Ishikawa (cell line): ENCODE data around the gene GATM.

Experiments used
- CEBPB ChIP-seq: IDR thresholded peaks from 2 replicates; pipeline ENCODE4 v1.6.1; 2012
- CREB1 ChIP-seq: IDR thresholded peaks from 2 replicates; pipeline ENCODE4 v1.6.1; 2012; ENCODE audit warnings: low read depth
- EGR1 ChIP-seq: IDR thresholded peaks from 2 replicates; pipeline ENCODE4 v1.6.1; 2012
- EP300 ChIP-seq: IDR thresholded peaks from 2 replicates; pipeline ENCODE4 v1.6.1; 2012; ENCODE audit warnings: borderline replicate concordance
- FOXM1 ChIP-seq: IDR thresholded peaks from 2 replicates; pipeline ENCODE4 v1.6.1; 2012; ENCODE audit warnings: low read depth, borderline replicate concordance
- MAX ChIP-seq: IDR thresholded peaks from 2 replicates; pipeline ENCODE4 v1.6.1; 2012
- NFIC ChIP-seq: IDR thresholded peaks from 2 replicates; pipeline ENCODE4 v1.6.1; 2012
- RAD21 ChIP-seq: IDR thresholded peaks from 2 replicates; pipeline ENCODE4 v1.6.1; 2012; ENCODE audit warnings: low read depth
- TAF1 ChIP-seq: IDR thresholded peaks from 2 replicates; pipeline ENCODE4 v1.6.1; 2012; ENCODE audit warnings: low read depth, mild to moderate bottlenecking
- TCF12 ChIP-seq: IDR thresholded peaks from 2 replicates; pipeline ENCODE4 v1.6.1; 2012; ENCODE audit warnings: low read depth
- TEAD4 ChIP-seq: IDR thresholded peaks from 2 replicates; pipeline ENCODE4 v1.6.1; 2012
- YY1 ChIP-seq: IDR thresholded peaks from 2 replicates; pipeline ENCODE4 v1.6.1; 2012; ENCODE audit warnings: low read depth
- ZBTB7A ChIP-seq: IDR thresholded peaks from 2 replicates; pipeline ENCODE4 v1.6.1; 2012; ENCODE audit warnings: low read depth
- TF ChIP-seq, protein P1 (sequence below): IDR thresholded peaks from 2 replicates; pipeline ENCODE4 v1.6.1; 2012; ENCODE audit warnings: low read depth, mild to moderate bottlenecking
- TF ChIP-seq, protein P2 (sequence below): IDR thresholded peaks from 2 replicates; pipeline ENCODE4 v1.6.1; 2012

Gene GATM

DNA sequence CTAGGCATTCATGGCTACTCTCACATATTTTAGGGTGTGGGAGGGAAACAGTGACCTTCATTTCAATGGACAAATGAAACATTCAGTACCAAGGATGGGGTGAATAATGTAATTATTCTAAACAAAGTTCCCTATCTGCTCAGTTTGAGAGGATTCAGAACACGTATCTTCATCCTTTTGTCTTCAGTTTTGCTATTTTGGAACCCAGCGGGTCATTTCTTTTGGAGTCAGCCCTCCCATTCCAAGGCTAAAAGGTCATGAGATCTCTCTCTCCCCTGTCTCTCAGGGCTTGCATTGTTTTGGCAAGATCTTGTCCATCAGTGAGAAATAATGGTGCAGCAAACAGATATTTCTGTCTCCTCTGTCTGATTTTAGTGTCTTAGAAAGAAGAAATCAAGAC, 16.3 kb upstream of the GATM start:
- TF ChIP-seq, protein P1, sequence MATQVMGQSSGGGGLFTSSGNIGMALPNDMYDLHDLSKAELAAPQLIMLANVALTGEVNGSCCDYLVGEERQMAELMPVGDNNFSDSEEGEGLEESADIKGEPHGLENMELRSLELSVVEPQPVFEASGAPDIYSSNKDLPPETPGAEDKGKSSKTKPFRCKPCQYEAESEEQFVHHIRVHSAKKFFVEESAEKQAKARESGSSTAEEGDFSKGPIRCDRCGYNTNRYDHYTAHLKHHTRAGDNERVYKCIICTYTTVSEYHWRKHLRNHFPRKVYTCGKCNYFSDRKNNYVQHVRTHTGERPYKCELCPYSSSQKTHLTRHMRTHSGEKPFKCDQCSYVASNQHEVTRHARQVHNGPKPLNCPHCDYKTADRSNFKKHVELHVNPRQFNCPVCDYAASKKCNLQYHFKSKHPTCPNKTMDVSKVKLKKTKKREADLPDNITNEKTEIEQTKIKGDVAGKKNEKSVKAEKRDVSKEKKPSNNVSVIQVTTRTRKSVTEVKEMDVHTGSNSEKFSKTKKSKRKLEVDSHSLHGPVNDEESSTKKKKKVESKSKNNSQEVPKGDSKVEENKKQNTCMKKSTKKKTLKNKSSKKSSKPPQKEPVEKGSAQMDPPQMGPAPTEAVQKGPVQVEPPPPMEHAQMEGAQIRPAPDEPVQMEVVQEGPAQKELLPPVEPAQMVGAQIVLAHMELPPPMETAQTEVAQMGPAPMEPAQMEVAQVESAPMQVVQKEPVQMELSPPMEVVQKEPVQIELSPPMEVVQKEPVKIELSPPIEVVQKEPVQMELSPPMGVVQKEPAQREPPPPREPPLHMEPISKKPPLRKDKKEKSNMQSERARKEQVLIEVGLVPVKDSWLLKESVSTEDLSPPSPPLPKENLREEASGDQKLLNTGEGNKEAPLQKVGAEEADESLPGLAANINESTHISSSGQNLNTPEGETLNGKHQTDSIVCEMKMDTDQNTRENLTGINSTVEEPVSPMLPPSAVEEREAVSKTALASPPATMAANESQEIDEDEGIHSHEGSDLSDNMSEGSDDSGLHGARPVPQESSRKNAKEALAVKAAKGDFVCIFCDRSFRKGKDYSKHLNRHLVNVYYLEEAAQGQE: no peak
- no peak for TF ChIP-seq NFIC
- no peak for TF ChIP-seq EGR1
- no peak for TF ChIP-seq ZBTB7A
- TF ChIP-seq TAF1: no peak

DNA sequence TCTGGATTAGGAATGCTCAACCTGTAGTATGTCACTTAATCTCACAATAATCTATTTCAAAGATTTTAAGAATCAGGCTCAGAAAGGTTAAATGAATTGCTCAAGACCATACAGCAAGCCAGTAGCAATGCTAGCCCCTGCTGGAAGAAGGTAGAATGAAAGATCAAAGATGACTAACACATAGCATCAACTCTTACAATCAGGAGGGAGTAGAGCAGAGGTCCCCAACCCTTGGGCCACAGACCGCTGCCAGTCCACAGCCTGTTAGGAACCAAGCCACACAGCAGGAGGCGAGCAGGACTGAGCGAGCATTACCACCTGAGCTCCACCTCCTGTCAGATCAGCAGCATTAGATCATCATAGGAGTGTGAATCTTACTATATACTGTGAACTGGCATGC, 15.5 kb upstream of the GATM start:
- TF ChIP-seq NFIC (no peak), ZBTB7A (no peak), CREB1 (no peak), EGR1 (no peak), RAD21 (no peak), MAX (no peak), TAF1 (no peak), TEAD4 (no peak), TCF12 (no peak), CEBPB (no peak), YY1 (no peak)
- TF ChIP-seq, protein P2, sequence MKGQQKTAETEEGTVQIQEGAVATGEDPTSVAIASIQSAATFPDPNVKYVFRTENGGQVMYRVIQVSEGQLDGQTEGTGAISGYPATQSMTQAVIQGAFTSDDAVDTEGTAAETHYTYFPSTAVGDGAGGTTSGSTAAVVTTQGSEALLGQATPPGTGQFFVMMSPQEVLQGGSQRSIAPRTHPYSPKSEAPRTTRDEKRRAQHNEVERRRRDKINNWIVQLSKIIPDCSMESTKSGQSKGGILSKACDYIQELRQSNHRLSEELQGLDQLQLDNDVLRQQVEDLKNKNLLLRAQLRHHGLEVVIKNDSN: no peak
- TF ChIP-seq, protein P1: no peak

DNA sequence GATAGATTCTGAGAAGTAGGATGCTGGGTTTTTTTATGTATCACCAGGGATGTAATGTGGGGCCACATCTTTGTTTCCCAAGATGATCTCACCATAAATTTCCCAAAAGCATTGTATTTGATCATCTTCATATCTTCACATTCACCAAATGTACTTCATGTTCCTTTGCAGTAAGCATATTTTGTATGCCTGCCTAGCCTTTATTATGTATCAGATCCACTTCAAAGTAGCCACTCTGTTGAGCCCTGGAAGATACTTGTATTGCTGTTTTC, 14.2 kb upstream of the GATM start:
- TF ChIP-seq CEBPB (no peak), ZBTB7A (no peak), NFIC (no peak), TCF12 (no peak), FOXM1 (no peak), MAX (no peak), EGR1 (no peak), CREB1 (no peak), TEAD4 (no peak), RAD21 (no peak), TAF1 (no peak), EP300 (no peak), YY1 (no peak)
- TF ChIP-seq, protein P1: no peak
- TF ChIP-seq, protein P2: no peak

DNA sequence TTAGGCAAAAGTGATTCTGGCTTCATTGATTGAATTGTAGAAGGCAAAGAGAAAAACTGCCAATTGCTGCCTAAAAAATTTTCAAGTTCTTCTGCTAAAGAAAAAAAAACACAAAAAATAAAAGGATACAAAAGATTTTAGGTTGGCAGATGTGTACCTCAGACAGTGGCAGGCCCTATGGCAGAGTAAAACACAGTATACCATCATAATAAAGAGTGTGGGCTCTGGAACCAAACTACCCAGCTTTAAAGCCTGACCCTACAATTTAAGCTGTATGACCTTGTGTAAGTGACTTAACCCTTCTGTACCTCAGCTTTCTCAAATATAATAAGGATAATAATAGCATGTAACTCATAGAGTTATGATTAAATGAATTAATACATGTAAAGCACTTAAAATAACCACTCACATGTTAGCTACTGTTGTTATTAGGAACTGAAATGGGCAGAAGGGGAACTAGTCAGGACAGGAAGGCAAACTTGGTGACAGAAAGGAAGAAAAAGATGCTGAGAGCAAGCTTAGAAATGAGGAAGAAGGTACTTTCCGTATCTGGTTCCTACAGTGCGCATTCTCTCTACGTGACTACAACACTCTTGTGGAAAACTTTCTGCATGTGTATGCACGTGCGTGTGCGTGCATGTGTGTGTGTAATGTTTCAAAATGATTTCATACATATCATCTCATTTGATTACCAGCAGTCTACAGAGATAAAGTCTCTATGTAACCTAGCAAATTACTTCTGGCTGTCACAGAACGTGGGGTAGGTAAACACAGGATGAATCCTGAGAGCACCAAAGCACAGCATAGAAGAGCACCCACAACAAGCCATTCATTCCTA, 13.6 kb upstream of the GATM start:
- no peak for TF ChIP-seq EP300
- TF ChIP-seq CEBPB: no peak
- no peak for TF ChIP-seq TCF12
- TF ChIP-seq, protein P2: no peak
- TF ChIP-seq EGR1: no peak
- TF ChIP-seq ZBTB7A: no peak
- TF ChIP-seq YY1: no peak
- TF ChIP-seq RAD21: no peak
- no peak for TF ChIP-seq FOXM1
- no peak for TF ChIP-seq TAF1
- TF ChIP-seq, protein P1: no peak
